Measurements from ENCODE around the gene LRP2BP.
"Not testable (repeated sequence)": the region's sequence is repeated elsewhere in the genome, so short reads cannot be mapped to it uniquely, and the experiment has no call there.

Gene LRP2BP

GRCh38 chr4:185325721-185326120 lies 70.0 kb downstream of the LRP2BP start:
- H3K9me3 Mint-ChIP-seq; H3K4me1 Mint-ChIP-seq; DNase-seq (ENCODE audit: low spot score in 2 of 2); H3K27ac Mint-ChIP-seq (ENCODE audit: low read depth); H3K4me3 Mint-ChIP-seq; H3K36me3 Mint-ChIP-seq (ENCODE audit: insufficient read depth); H3K27me3 Mint-ChIP-seq; ATAC-seq (replicated peaks; ENCODE audit: extremely low read depth, poor library complexity, severe bottlenecking): not testable (repeated sequence)

GRCh38 chr4:185324361-185324760 lies 71.4 kb downstream of the LRP2BP start:
- H3K36me3 Mint-ChIP-seq (ENCODE audit: insufficient read depth); H3K27me3 Mint-ChIP-seq; H3K9me3 Mint-ChIP-seq; DNase-seq (ENCODE audit: low spot score in 2 of 2); H3K27ac Mint-ChIP-seq (ENCODE audit: low read depth); H3K4me3 Mint-ChIP-seq; H3K4me1 Mint-ChIP-seq; ATAC-seq (replicated peaks; ENCODE audit: extremely low read depth, poor library complexity, severe bottlenecking): not testable (repeated sequence)

- Mint-ChIP-seq H3K27ac (ENCODE audit: low read depth) (no peak overlapping the region), H3K9me3 (no peaks in the 10 kb centered on the region), H3K4me1 (peaks cover 7% of the 10 kb centered on the region), H3K4me3 (no peak overlapping the region), H3K27me3 (no peaks in the 10 kb centered on the region), H3K36me3 (ENCODE audit: insufficient read depth) (peaks cover 8% of the 10 kb centered on the region)
- ATAC-seq (replicated peaks; ENCODE audit: extremely low read depth, poor library complexity, severe bottlenecking) (no peak), DNase-seq (ENCODE audit: low spot score in 2 of 2) (no peak)
These were observed 72.1 kb downstream of the LRP2BP start for GRCh38 chr4:185323606-185324005.

- no peak for DNase-seq (ENCODE audit: low spot score in 2 of 2)
- Mint-ChIP-seq H3K4me1 (peaks cover 7% of the 10 kb centered on the region), H3K27me3 (no peaks in the 10 kb centered on the region), H3K36me3 (ENCODE audit: insufficient read depth) (peaks cover 6% of the 10 kb centered on the region), H3K9me3 (no peaks in the 10 kb centered on the region), H3K27ac (ENCODE audit: low read depth) (no peak overlapping the region), H3K4me3 (no peak overlapping the region)
- ATAC-seq (replicated peaks; ENCODE audit: extremely low read depth, poor library complexity, severe bottlenecking), result no peak
These were observed 72.9 kb downstream of the LRP2BP start for GRCh38 chr4:185322803-185323202.

GRCh38 chr4:185318679-185319078 lies 77.0 kb downstream of the LRP2BP start:
- no peaks in the 10 kb centered on the region for H3K27me3 Mint-ChIP-seq
- no peak for DNase-seq (ENCODE audit: low spot score in 2 of 2)
- no peaks in the 10 kb centered on the region for H3K4me1 Mint-ChIP-seq
- ATAC-seq (replicated peaks; ENCODE audit: extremely low read depth, poor library complexity, severe bottlenecking), result no peak
- H3K36me3 Mint-ChIP-seq (ENCODE audit: insufficient read depth), result peaks cover 8% of the 10 kb centered on the region
- H3K9me3 Mint-ChIP-seq, result no peaks in the 10 kb centered on the region
- H3K4me3 Mint-ChIP-seq, result no peak overlapping the region
- no peak overlapping the region for H3K27ac Mint-ChIP-seq (ENCODE audit: low read depth)

- H3K9me3 Mint-ChIP-seq, result no peaks in the 10 kb centered on the region
- no peak overlapping the region for H3K4me3 Mint-ChIP-seq
- peaks cover 9% of the 10 kb centered on the region for H3K36me3 Mint-ChIP-seq (ENCODE audit: insufficient read depth)
- no peak for DNase-seq (ENCODE audit: low spot score in 2 of 2)
- no peaks in the 10 kb centered on the region for H3K27me3 Mint-ChIP-seq
- H3K27ac Mint-ChIP-seq (ENCODE audit: low read depth), result no peak overlapping the region
- no peak for ATAC-seq (replicated peaks; ENCODE audit: extremely low read depth, poor library complexity, severe bottlenecking)
- no peaks in the 10 kb centered on the region for H3K4me1 Mint-ChIP-seq
These were observed 77.8 kb downstream of the LRP2BP start for GRCh38 chr4:185317880-185318279.

- not testable (repeated sequence) for H3K4me3 Mint-ChIP-seq; H3K9me3 Mint-ChIP-seq; ATAC-seq (replicated peaks; ENCODE audit: extremely low read depth, poor library complexity, severe bottlenecking); H3K4me1 Mint-ChIP-seq; DNase-seq (ENCODE audit: low spot score in 2 of 2); H3K27me3 Mint-ChIP-seq; H3K27ac Mint-ChIP-seq (ENCODE audit: low read depth)
- peaks cover 10% of the 10 kb centered on the region for H3K36me3 Mint-ChIP-seq (ENCODE audit: insufficient read depth)
These were observed 78.3 kb downstream of the LRP2BP start for GRCh38 chr4:185317462-185317861.
